ENCODE data around the gene ERC2.

- TF ChIP-seq POLR2A (IDR thresholded peaks at IDR 0.05; ENCODE audit: low read depth, low read length) (no peak), TAF1 (IDR thresholded peaks at IDR 0.05; ENCODE audit: borderline replicate concordance, low read depth, low read length) (no peak), POLR2AphosphoS5 (IDR thresholded peaks at IDR 0.05; ENCODE audit: low read depth, low read length) (no peak)
Measured at GRCh38 chr3:55687526-55687925, 780.7 kb downstream of the ERC2 start.

All from GM12892 (cell line).